Measurements from ENCODE around the gene PLCL1.

GRCh38 chr2:198062826-198063225 is 258.4 kb downstream of the PLCL1 start:
- TF ChIP-seq CTCF (IDR thresholded peaks at IDR 0.05), result no peak
- TF ChIP-seq POLR2A (IDR thresholded peaks at IDR 0.05), result no peak
